GM12873 (cell line): ENCODE results near the gene NANS.

Experiments used
- CTCF ChIP-seq: IDR thresholded peaks from 2 replicates; pipeline ENCODE4 v1.5.1; 2012; ENCODE audit warnings: low read depth, mild to moderate bottlenecking, moderate library complexity, low read length, control low read depth; ENCODE audit not compliant: insufficient read depth; ENCODE audit errors: missing control alignments

NANS gene

DNA sequence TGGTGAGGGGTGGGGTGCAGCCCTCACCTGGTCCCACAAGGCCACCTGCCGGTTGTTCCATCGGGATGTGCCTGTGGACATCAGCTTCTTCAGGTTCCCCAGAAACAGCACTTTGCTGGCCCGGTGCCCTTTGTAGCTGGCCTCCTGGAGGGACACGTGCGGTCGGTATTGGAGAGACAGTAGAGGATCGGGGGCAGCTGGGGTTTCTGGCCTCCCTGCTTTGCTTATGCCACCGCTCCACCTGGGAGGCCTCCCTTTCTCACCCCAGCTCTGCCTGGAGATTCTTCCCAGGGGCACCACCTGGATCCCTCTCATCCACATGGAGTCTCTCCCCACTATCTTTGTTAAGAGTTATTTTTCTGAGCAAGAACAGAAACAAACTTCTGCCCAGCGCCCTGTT lies 75.6 kb downstream of the NANS start:
- no peak for TF ChIP-seq CTCF
